GM23248 (cell line): Measurements from ENCODE around the gene OXT. TPM values are rescaled to one million over a fixed set of nuclear protein-coding genes. Genes with fewer than 3 reads are reported as not detected.

ENCODE experiments used
- DNase-seq: peaks from one replicate; pipeline ENCODE4 v3.0.0-alpha.2; 2015
- H2AFZ ChIP-seq: fragments of 200-600 bp; sonication (generic); 2 replicates; pipeline ENCODE4 v1.6.1; 2016; ENCODE audit warnings: antibody characterized with exemption
- H3F3A ChIP-seq: fragments of 200-600 bp; sonication (generic); 2 replicates; pipeline ENCODE4 v1.6.1; 2016; ENCODE audit warnings: mild to moderate bottlenecking, antibody characterized with exemption, mixed run types; ENCODE audit not compliant: insufficient read depth
- H3K27ac ChIP-seq: fragments of 200-600 bp; sonication (generic); 2 replicates; pipeline ENCODE4 v1.5.1; 2016; ENCODE audit warnings: mild to moderate bottlenecking
- H3K27me3 ChIP-seq: fragments of 200-600 bp; sonication (generic); replicated peaks from 2 replicates; pipeline ENCODE4 v1.6.1; 2016; ENCODE audit warnings: mild to moderate bottlenecking; ENCODE audit not compliant: insufficient read depth
- H3K36me3 ChIP-seq: fragments of 200-600 bp; sonication (generic); 2 replicates; pipeline ENCODE4 v1.6.1; 2016; ENCODE audit warnings: low read depth, mild to moderate bottlenecking
- H3K4me1 ChIP-seq: fragments of 200-600 bp; sonication (generic); 2 replicates; pipeline ENCODE4 v1.6.1; 2016; ENCODE audit warnings: mild to moderate bottlenecking; ENCODE audit not compliant: insufficient read depth
- H3K4me2 ChIP-seq: fragments of 200-600 bp; sonication (generic); one replicate; pipeline ENCODE4 v1.6.1; 2016; ENCODE audit warnings: mild to moderate bottlenecking; ENCODE audit not compliant: unreplicated experiment
- H3K4me3 ChIP-seq: fragments of 200-600 bp; sonication (generic); 2 replicates; pipeline ENCODE4 v1.5.1; 2016; ENCODE audit warnings: mild to moderate bottlenecking
- H3K79me2 ChIP-seq: fragments of 200-600 bp; sonication (generic); 2 replicates; pipeline ENCODE4 v1.6.1; 2016; ENCODE audit warnings: mild to moderate bottlenecking; ENCODE audit not compliant: insufficient read depth
- H3K9ac ChIP-seq: fragments of 200-600 bp; sonication (generic); 2 replicates; pipeline ENCODE4 v1.6.1; 2016; ENCODE audit warnings: mild to moderate bottlenecking
- H3K9me2 ChIP-seq: fragments of 200-600 bp; sonication (generic); 2 replicates; pipeline ENCODE4 v1.6.1; 2016; ENCODE audit warnings: mixed run types, mild to moderate bottlenecking, moderate library complexity; ENCODE audit not compliant: insufficient read depth
- H3K9me3 ChIP-seq: fragments of 200-600 bp; sonication (generic); one replicate; pipeline ENCODE4 v1.6.1; 2017; ENCODE audit warnings: low read depth
- H4K20me1 ChIP-seq: fragments of 200-600 bp; sonication (generic); 2 replicates; pipeline ENCODE4 v1.6.0; 2016; ENCODE audit not compliant: insufficient read depth
- EZH2 ChIP-seq: fragments of 200-600 bp; sonication (generic); IDR thresholded peaks from 2 replicates; pipeline ENCODE4 v1.6.1; 2018; ENCODE audit warnings: antibody characterized with exemption, mild to moderate bottlenecking; ENCODE audit not compliant: insufficient read depth, poor library complexity, severe bottlenecking
- EZH2phosphoT487 ChIP-seq: fragments of 200-600 bp; sonication (generic); IDR thresholded peaks from 2 replicates; pipeline ENCODE4 v1.6.1; 2018; ENCODE audit warnings: antibody characterized with exemption, moderate library complexity, mild to moderate bottlenecking, low read depth; ENCODE audit not compliant: insufficient read depth
- WGBS, 2 experiments: methylation state at CpG; one replicate each; pipeline ENCODE4 v1.1.6; 2015 to 2017; ENCODE audit warnings: low lambda C conversion rate in 2 of 2, low coverage in 1 of 2; ENCODE audit errors: missing lambda C conversion rate in 2 of 2; 5-methylcytosine and 5-hydroxymethylcytosine counted together
- in situ Hi-C: fragments of 300-500 bp; cut with MboI; formaldehyde crosslinking; loops from 2 replicates; pipeline ENCODE4 v1.15.0; 2020
- polyA plus RNA-seq: library from polyadenylated mRNA; unstranded; fragments of >200 nt; fragmentation: Nextera tagmentation; extraction: Ambion mirVana; gene quantifications from 2 replicates; pipeline ENCODE4 v1.2.1, GENCODE V29; 2016
- total RNA-seq: library from RNA; depleted of rRNA; stranded (reverse); fragments of >200 nt; shearing (Covaris generic); gene quantifications from 2 replicates; pipeline ENCODE4 v1.2.3, GENCODE V29; 2014

The OXT gene
- total and polyA plus RNA-seq, 2 experiments from 2014 or later = 0.40 TPM; not detected in 1

GRCh38 chr20:3044336-3044965 lies 27.0 kb upstream of the OXT start:
- no peak for DNase-seq
- Histone ChIP-seq H2AFZ (no peak overlapping the region), H3K27ac (0 out of 2 replicates have a peak overlapping the region, but pooled peaks have one; percentile 77), H3K27me3 (no peaks in the 10 kb centered on the region), H3K4me3 (no peak overlapping the region), H3K4me2 (no peak overlapping the region), H3K36me3 (peaks cover 5% of the 10 kb centered on the region; the same call in 1 of the 2 replicates), H3K9me3 (no peaks in the 10 kb centered on the region), H3K4me1 (peaks cover 7% of the 10 kb centered on the region; the same call in 1 of the 2 replicates), H3F3A (0 out of 2 replicates have a peak, but pooled peaks cover 6% of the 10 kb centered on the region), H4K20me1 (no peaks in the 10 kb centered on the region), H3K9ac (no peak overlapping the region), H3K79me2 (peaks cover 19% of the 10 kb centered on the region), H3K9me2 (no peaks in the 10 kb centered on the region)
- 92 to 96% methylated on average over 8 of the region's 8 CpGs for WGBS, 2 experiments
- in situ Hi-C loops = no loop called here
- TF ChIP-seq EZH2 = no peak
- TF ChIP-seq EZH2phosphoT487 = no peak

GRCh38 chr20:3045042-3045815 lies 26.2 kb upstream of the OXT start:
- peaks cover 5% of the 10 kb centered on the region; the same call in 1 of the 2 replicates for H3K36me3 ChIP-seq
- in situ Hi-C loops = no loop called here
- H4K20me1 ChIP-seq = no peaks in the 10 kb centered on the region
- WGBS, 2 experiments = 3 to 6% methylated on average over 13 to 24 of the region's 24 CpGs
- no peaks in the 10 kb centered on the region for H3K27me3 ChIP-seq
- H3K27ac ChIP-seq = peak overlapping the region; percentile 77
- peak overlapping the region; percentile 85 for H3K9ac ChIP-seq
- peaks cover 19% of the 10 kb centered on the region for H3K79me2 ChIP-seq
- H3K9me2 ChIP-seq = no peaks in the 10 kb centered on the region
- peak; percentile 85 for DNase-seq
- H3K9me3 ChIP-seq = no peaks in the 10 kb centered on the region
- 0 out of 2 replicates have a peak, but pooled peaks cover 6% of the 10 kb centered on the region for H3F3A ChIP-seq
- H3K4me2 ChIP-seq = peak overlapping the region; percentile 83
- TF ChIP-seq EZH2 (no peak), EZH2phosphoT487 (no peak)
- H2AFZ ChIP-seq = peak overlapping the region; percentile 83
- H3K4me3 ChIP-seq = peak overlapping the region; percentile 92
- H3K4me1 ChIP-seq = peaks cover 7% of the 10 kb centered on the region; the same call in 1 of the 2 replicates

GRCh38 chr20:3045816-3046676 lies 25.4 kb upstream of the OXT start, which contains the start of gene MRPS26:
TSS of gene MRPS26 (plus strand) at chr20:3046052. CDS start at chr20:3046069, 17 bp downstream.
- H3K9me2 ChIP-seq = no peaks in the 10 kb centered on the region
- peaks cover 19% of the 10 kb centered on the region for H3K79me2 ChIP-seq
- peaks cover 5% of the 10 kb centered on the region; the same call in 1 of the 2 replicates for H3K36me3 ChIP-seq
- no peak for TF ChIP-seq EZH2phosphoT487
- no peak for TF ChIP-seq EZH2
- peak within 1 kb of the TSS; percentile 92 for H3K4me3 ChIP-seq
- peak within 1 kb of the TSS; percentile 85 for H3K9ac ChIP-seq
- no peaks in the 10 kb centered on the region for H3K9me3 ChIP-seq
- H2AFZ ChIP-seq = peak within 1 kb of the TSS; percentile 83
- WGBS, 2 experiments = 1 to 2% methylated on average over 69 to 75 of the region's 104 CpGs
- in situ Hi-C loops = no loop called here
- no peaks in the 10 kb centered on the region for H3K27me3 ChIP-seq
- peaks cover 7% of the 10 kb centered on the region; the same call in 1 of the 2 replicates for H3K4me1 ChIP-seq
- peak within 1 kb of the TSS; percentile 83 for H3K4me2 ChIP-seq
- peak within 1 kb of the TSS; percentile 77 for H3K27ac ChIP-seq
- H4K20me1 ChIP-seq = no peaks in the 10 kb centered on the region
- peak; percentile 95 for DNase-seq
- H3F3A ChIP-seq = 0 out of 2 replicates have a peak, but pooled peaks cover 6% of the 10 kb centered on the region
